ENCODE results near the gene JAG1.
A peak's percentile ranks its signal among the peaks of the same experiment; 100 is the strongest.

JAG1 gene

DNA sequence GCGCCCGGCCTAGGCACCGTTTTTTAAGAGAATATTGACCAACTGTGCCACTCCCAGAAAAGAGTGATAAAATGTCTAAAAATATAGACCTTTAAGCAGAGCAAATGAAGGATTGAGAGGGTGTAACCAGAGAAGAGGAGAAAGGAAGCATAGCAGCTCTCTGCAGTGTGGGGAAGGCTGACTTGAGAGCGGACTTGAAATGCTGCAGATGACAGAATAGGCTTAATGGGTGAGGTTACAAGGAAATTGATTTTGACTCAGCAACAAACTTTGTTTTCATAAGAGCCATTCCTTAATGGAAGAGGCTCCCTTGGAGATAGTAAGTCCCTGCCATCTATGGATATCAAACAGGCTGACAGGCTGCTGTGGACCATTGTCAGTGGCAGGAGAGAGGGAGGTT is 7.7 kb upstream of the JAG1 start:
- Histone ChIP-seq H3K36me3 (ENCODE audit: insufficient read depth, insufficient read length, low read length) (no peaks in the 10 kb centered on the region), H3K9ac (ENCODE audit: insufficient read length, low read depth) (no peak overlapping the region), H3K4me3 (ENCODE audit: insufficient read length, low read depth) (no peak overlapping the region), H3K9me3 (ENCODE audit: insufficient read depth, low read length) (no peaks in the 10 kb centered on the region), H3K4me1 (ENCODE audit: insufficient read depth, insufficient read length) (no peaks in the 10 kb centered on the region), H3K27me3 (ENCODE audit: insufficient read depth, insufficient read length) (no peaks in the 10 kb centered on the region)
- DNase-seq (ENCODE audit: low read depth, low spot score), result no peak
- no peak for TF ChIP-seq SUZ12 (IDR thresholded peaks at IDR 0.05; ENCODE audit: extremely low read depth, insufficient read depth, insufficient read length)
- no peak for TF ChIP-seq ZNF274 (IDR thresholded peaks at IDR 0.05; ENCODE audit: low read depth, low read length)
- no peak for TF ChIP-seq YY1 (IDR thresholded peaks at IDR 0.05; ENCODE audit: insufficient read depth, insufficient read length)

GRCh38 chr20:10680571-10680970 is 6.8 kb upstream of the JAG1 start:
- no peak for TF ChIP-seq YY1 (IDR thresholded peaks at IDR 0.05; ENCODE audit: insufficient read depth, insufficient read length)
- TF ChIP-seq SUZ12 (IDR thresholded peaks at IDR 0.05; ENCODE audit: extremely low read depth, insufficient read depth, insufficient read length), result no peak
- no peak for TF ChIP-seq ZNF274 (IDR thresholded peaks at IDR 0.05; ENCODE audit: low read depth, low read length)
- Histone ChIP-seq H3K9me3 (ENCODE audit: insufficient read depth, low read length) (no peaks in the 10 kb centered on the region), H3K9ac (ENCODE audit: insufficient read length, low read depth) (no peak overlapping the region), H3K4me3 (ENCODE audit: insufficient read length, low read depth) (no peak overlapping the region), H3K4me1 (ENCODE audit: insufficient read depth, insufficient read length) (no peaks in the 10 kb centered on the region), H3K27me3 (ENCODE audit: insufficient read depth, insufficient read length) (no peaks in the 10 kb centered on the region), H3K36me3 (ENCODE audit: insufficient read depth, insufficient read length, low read length) (no peaks in the 10 kb centered on the region)
- no peak for DNase-seq (ENCODE audit: low read depth, low spot score)

DNA sequence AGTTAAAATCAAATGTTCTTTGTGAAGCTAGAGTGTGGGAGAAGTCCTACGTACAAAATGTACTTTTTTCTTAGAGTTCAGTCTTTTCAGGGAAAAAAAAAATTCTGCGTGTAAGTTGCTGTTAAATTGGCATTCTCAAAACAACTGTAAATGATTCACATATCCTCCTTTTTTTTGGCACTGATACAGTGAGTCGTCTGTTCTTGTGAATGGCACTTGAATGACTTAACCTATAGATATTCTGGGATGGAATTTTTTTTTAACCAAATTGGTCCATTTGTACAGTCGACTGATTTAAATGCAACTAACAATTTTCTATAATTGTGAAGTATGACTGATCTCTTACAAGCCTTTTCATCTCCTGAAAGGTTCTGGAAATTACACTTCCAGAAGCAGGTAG is 5.5 kb upstream of the JAG1 start:
- H3K27me3 ChIP-seq (ENCODE audit: insufficient read depth, insufficient read length), result no peaks in the 10 kb centered on the region
- no peak overlapping the region for H3K4me3 ChIP-seq (ENCODE audit: insufficient read length, low read depth)
- no peak for DNase-seq (ENCODE audit: low read depth, low spot score)
- no peak overlapping the region for H3K9ac ChIP-seq (ENCODE audit: insufficient read length, low read depth)
- no peaks in the 10 kb centered on the region for H3K4me1 ChIP-seq (ENCODE audit: insufficient read depth, insufficient read length)
- TF ChIP-seq SUZ12 (IDR thresholded peaks at IDR 0.05; ENCODE audit: extremely low read depth, insufficient read depth, insufficient read length), result no peak
- no peak for TF ChIP-seq YY1 (IDR thresholded peaks at IDR 0.05; ENCODE audit: insufficient read depth, insufficient read length)
- no peak for TF ChIP-seq ZNF274 (IDR thresholded peaks at IDR 0.05; ENCODE audit: low read depth, low read length)
- H3K36me3 ChIP-seq (ENCODE audit: insufficient read depth, insufficient read length, low read length), result no peaks in the 10 kb centered on the region
- H3K9me3 ChIP-seq (ENCODE audit: insufficient read depth, low read length), result no peaks in the 10 kb centered on the region

GRCh38 chr20:10676518-10676917 is 2.7 kb upstream of the JAG1 start:
- H3K27me3 ChIP-seq (ENCODE audit: insufficient read depth, insufficient read length), result no peaks in the 10 kb centered on the region
- peaks cover 9% of the 10 kb centered on the region for H3K36me3 ChIP-seq (ENCODE audit: insufficient read depth, insufficient read length, low read length)
- no peaks in the 10 kb centered on the region for H3K4me1 ChIP-seq (ENCODE audit: insufficient read depth, insufficient read length)
- no peak for DNase-seq (ENCODE audit: low read depth, low spot score)
- TF ChIP-seq ZNF274 (IDR thresholded peaks at IDR 0.05; ENCODE audit: low read depth, low read length), result no peak
- TF ChIP-seq YY1 (IDR thresholded peaks at IDR 0.05; ENCODE audit: insufficient read depth, insufficient read length), result no peak
- no peak for TF ChIP-seq SUZ12 (IDR thresholded peaks at IDR 0.05; ENCODE audit: extremely low read depth, insufficient read depth, insufficient read length)
- H3K4me3 ChIP-seq (ENCODE audit: insufficient read length, low read depth), result no peak overlapping the region
- H3K9ac ChIP-seq (ENCODE audit: insufficient read length, low read depth), result no peak overlapping the region
- H3K9me3 ChIP-seq (ENCODE audit: insufficient read depth, low read length), result no peaks in the 10 kb centered on the region

DNA sequence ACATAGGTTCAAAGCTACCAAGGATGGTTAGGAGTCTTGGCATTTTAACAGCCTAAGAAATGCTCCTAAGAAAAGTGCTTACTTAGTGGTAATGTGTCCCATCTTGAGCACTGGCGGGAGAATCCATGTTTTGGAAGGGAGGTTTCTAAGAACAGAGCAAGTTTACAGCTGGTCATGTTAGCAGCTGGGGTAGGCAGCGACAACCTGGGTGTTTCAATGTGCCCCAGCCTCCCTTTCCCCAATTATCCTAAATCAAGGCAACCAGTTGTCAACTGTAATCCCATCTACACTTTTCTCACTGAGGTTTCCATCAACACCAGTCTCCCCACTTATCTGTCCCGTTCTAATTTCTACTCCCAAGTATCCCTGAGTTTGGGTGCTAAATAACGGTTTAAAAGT is 1.6 kb upstream of the JAG1 start:
- H3K4me3 ChIP-seq (ENCODE audit: insufficient read length, low read depth), result peak overlapping the region; percentile 86

GRCh38 chr20:10674684-10675449 is 1.1 kb upstream of the JAG1 start:
- Histone ChIP-seq H3K9ac (ENCODE audit: insufficient read length, low read depth) (peak overlapping the region; percentile 90), H3K9me3 (ENCODE audit: insufficient read depth, low read length) (no peaks in the 10 kb centered on the region), H3K27me3 (ENCODE audit: insufficient read depth, insufficient read length) (no peaks in the 10 kb centered on the region), H3K4me1 (ENCODE audit: insufficient read depth, insufficient read length) (no peaks in the 10 kb centered on the region), H3K36me3 (ENCODE audit: insufficient read depth, insufficient read length, low read length) (peaks cover 23% of the 10 kb centered on the region), H3K4me3 (ENCODE audit: insufficient read length, low read depth) (peak overlapping the region; percentile 86)
- no peak for DNase-seq (ENCODE audit: low read depth, low spot score)
- TF ChIP-seq YY1 (IDR thresholded peaks at IDR 0.05; ENCODE audit: insufficient read depth, insufficient read length) (no peak), ZNF274 (IDR thresholded peaks at IDR 0.05; ENCODE audit: low read depth, low read length) (no peak), SUZ12 (IDR thresholded peaks at IDR 0.05; ENCODE audit: extremely low read depth, insufficient read depth, insufficient read length) (no peak)

More for the DNA sequence above, 1.6 kb upstream of the JAG1 start:
- Histone ChIP-seq H3K9ac (ENCODE audit: insufficient read length, low read depth) (peak overlapping the region; percentile 90), H3K36me3 (ENCODE audit: insufficient read depth, insufficient read length, low read length) (peaks cover 18% of the 10 kb centered on the region), H3K9me3 (ENCODE audit: insufficient read depth, low read length) (no peaks in the 10 kb centered on the region), H3K4me1 (ENCODE audit: insufficient read depth, insufficient read length) (no peaks in the 10 kb centered on the region), H3K27me3 (ENCODE audit: insufficient read depth, insufficient read length) (no peaks in the 10 kb centered on the region)
- TF ChIP-seq ZNF274 (IDR thresholded peaks at IDR 0.05; ENCODE audit: low read depth, low read length) (no peak), SUZ12 (IDR thresholded peaks at IDR 0.05; ENCODE audit: extremely low read depth, insufficient read depth, insufficient read length) (no peak), YY1 (IDR thresholded peaks at IDR 0.05; ENCODE audit: insufficient read depth, insufficient read length) (no peak)
- no peak for DNase-seq (ENCODE audit: low read depth, low spot score)

DNA sequence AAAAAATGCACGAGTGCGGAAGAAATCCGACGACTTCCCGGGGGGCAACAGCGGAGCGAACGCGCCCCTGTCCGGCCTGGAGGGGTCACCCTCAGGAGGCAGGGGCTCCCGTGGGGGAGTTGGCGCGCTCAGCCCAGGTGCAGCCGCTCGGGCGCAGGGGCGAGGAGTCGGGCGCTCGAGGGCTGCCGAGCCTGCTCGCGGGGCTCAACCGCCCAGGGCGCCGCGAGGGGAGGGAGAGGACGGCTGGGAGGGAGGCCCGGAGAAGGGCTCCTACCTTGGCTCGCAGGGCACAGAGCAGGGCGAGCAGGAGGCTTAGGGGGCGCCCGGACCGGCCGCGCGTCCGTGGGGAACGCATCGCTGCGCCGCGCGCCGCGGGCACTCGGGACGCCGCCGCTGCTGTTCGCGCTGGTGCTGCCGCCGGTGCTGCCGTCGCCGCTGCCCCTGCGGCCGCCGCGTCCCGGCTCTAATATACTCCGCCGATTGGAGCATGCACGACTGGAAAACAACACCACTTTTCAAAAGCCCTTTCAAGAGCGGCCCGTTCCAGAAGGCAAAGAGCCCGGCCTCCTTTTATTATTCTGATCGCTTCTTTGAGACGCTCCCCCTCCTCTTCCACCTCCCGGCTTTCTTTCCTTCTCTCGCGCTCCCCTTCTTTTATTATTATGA is 490 bp downstream of the JAG1 start:
- H3K4me1 ChIP-seq (ENCODE audit: insufficient read depth, insufficient read length), result peaks cover 4% of the 10 kb centered on the region
- H3K4me3 ChIP-seq (ENCODE audit: insufficient read length, low read depth), result peak overlapping the region; percentile 86
- DNase-seq (ENCODE audit: low read depth, low spot score), result peak; percentile 76
- H3K9me3 ChIP-seq (ENCODE audit: insufficient read depth, low read length), result no peaks in the 10 kb centered on the region
- TF ChIP-seq SUZ12 (IDR thresholded peaks at IDR 0.05; ENCODE audit: extremely low read depth, insufficient read depth, insufficient read length), result no peak
- no peak for TF ChIP-seq ZNF274 (IDR thresholded peaks at IDR 0.05; ENCODE audit: low read depth, low read length)
- no peak for TF ChIP-seq YY1 (IDR thresholded peaks at IDR 0.05; ENCODE audit: insufficient read depth, insufficient read length)
- H3K36me3 ChIP-seq (ENCODE audit: insufficient read depth, insufficient read length, low read length), result peaks cover 37% of the 10 kb centered on the region
- H3K9ac ChIP-seq (ENCODE audit: insufficient read length, low read depth), result peak overlapping the region; percentile 93
- no peaks in the 10 kb centered on the region for H3K27me3 ChIP-seq (ENCODE audit: insufficient read depth, insufficient read length)

Data from NT2/D1 (cell line).